T-helper 1 cell treated with Interleukin-12 subunit alpha and Interleukin-12 subunit beta and Interleukin-4 antibody, amounts not matched to agents 30 μg/mL and 1 μg/mL, for 36 hours (primary cell): ENCODE data around the gene RLN3.
"Not testable (repeated sequence)": the region's sequence is repeated elsewhere in the genome, so short reads cannot be mapped to it uniquely, and the experiment has no call there.

Experiments used
- H3K27ac Mint-ChIP-seq: one replicate; pipeline ENCODE4 v1.8.0; 2021; ENCODE audit warnings: mild to moderate bottlenecking, mixed read lengths
- H3K27me3 Mint-ChIP-seq: one replicate; pipeline ENCODE4 v1.8.0; 2021; ENCODE audit warnings: low read depth, mixed read lengths
- H3K36me3 Mint-ChIP-seq: one replicate; pipeline ENCODE4 v1.8.0; 2021; ENCODE audit warnings: low read depth, mixed read lengths
- H3K4me1 Mint-ChIP-seq: one replicate; pipeline ENCODE4 v1.8.0; 2021; ENCODE audit warnings: low read depth, mixed read lengths
- H3K4me3 Mint-ChIP-seq: one replicate; pipeline ENCODE4 v1.8.0; 2021; ENCODE audit warnings: mild to moderate bottlenecking, moderate library complexity, mixed read lengths
- H3K9me3 Mint-ChIP-seq: one replicate; pipeline ENCODE4 v1.8.0; 2021; ENCODE audit warnings: mixed read lengths

The RLN3 gene

DNA sequence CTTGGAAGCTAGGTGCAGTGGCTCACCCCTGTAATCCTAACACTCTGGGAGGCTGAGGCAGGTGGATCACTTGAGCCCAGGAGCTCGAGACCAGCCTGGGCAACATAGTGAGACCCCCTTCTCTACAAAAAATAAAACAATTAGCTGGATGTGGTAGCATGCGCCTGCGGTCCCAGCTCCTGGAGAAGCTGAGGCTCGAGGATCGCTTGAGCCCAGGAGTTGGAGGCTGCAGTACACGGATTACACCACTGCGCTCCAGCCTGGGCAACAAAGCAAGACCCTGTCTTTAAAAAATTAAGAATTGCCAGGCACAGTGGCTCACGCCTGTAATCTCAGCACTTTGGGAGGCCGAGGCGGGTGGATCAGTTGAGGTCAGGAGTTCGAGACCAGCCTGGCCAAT lies 23.0 kb downstream of the RLN3 start:
- H3K4me1 Mint-ChIP-seq, H3K4me3 Mint-ChIP-seq, H3K27me3 Mint-ChIP-seq, H3K27ac Mint-ChIP-seq, H3K9me3 Mint-ChIP-seq: not testable (repeated sequence)
- H3K36me3 Mint-ChIP-seq, result peaks cover 47% of the 10 kb centered on the region

- Mint-ChIP-seq H3K4me1 (peaks cover 2% of the 10 kb centered on the region), H3K9me3 (peaks cover 5% of the 10 kb centered on the region), H3K27ac (no peak overlapping the region), H3K4me3 (no peak overlapping the region), H3K36me3 (peaks cover 41% of the 10 kb centered on the region), H3K27me3 (peaks cover 6% of the 10 kb centered on the region)
Observed at GRCh38 chr19:14051980-14052379, 24.0 kb downstream of the RLN3 start.

DNA sequence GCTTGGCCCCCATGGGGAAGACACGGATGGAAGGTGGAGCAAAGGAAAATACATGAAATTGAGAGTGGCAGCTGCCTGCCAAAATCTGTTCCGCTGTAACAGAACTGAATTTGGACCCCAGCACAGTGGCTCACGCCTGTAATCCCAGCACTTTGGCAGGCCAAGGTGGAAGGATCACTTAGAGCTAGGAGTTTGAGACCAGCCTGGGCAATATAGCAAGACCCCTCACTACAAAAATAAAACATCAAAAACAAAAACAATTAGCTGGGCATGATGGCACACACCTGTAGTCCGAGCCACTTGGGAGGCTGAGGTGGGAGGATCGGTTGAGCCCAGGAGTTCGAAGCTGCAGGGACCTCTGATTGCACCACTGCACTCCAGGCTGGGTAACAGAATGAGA lies 24.5 kb downstream of the RLN3 start:
- Mint-ChIP-seq H3K27ac (no peak overlapping the region), H3K27me3 (peaks cover 8% of the 10 kb centered on the region), H3K9me3 (peaks cover 5% of the 10 kb centered on the region), H3K4me3 (no peak overlapping the region), H3K36me3 (peaks cover 38% of the 10 kb centered on the region), H3K4me1 (peaks cover 2% of the 10 kb centered on the region)

DNA sequence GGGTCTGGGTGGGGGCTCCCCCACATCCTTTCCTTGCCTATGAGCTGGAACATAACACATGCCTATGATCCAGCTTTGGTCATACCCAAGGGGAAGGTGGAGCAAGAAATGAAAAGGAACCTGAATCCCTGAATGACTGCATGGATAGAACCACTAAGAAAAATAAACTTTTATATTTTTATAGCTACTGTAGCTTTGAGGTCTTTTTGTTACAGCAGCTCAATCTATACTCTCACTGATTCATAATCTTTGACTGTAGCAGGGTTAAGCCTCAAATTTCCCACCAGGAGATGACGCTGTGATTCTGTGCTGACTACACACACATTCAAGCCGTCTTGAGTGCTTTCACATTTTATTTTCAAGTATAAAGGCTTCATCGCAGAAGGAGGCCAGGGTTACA lies 25.1 kb downstream of the RLN3 start:
- peaks cover 38% of the 10 kb centered on the region for H3K36me3 Mint-ChIP-seq
- H3K4me3 Mint-ChIP-seq, result no peak overlapping the region
- H3K4me1 Mint-ChIP-seq, result peaks cover 7% of the 10 kb centered on the region
- peaks cover 13% of the 10 kb centered on the region for H3K27me3 Mint-ChIP-seq
- no peak overlapping the region for H3K27ac Mint-ChIP-seq
- H3K9me3 Mint-ChIP-seq, result peaks cover 5% of the 10 kb centered on the region

GRCh38 chr19:14053500-14053899 lies 25.6 kb downstream of the RLN3 start:
- H3K27ac Mint-ChIP-seq, result no peak overlapping the region
- peaks cover 12% of the 10 kb centered on the region for H3K4me1 Mint-ChIP-seq
- H3K36me3 Mint-ChIP-seq, result peaks cover 34% of the 10 kb centered on the region
- no peak overlapping the region for H3K4me3 Mint-ChIP-seq
- peaks cover 5% of the 10 kb centered on the region for H3K9me3 Mint-ChIP-seq
- peaks cover 17% of the 10 kb centered on the region for H3K27me3 Mint-ChIP-seq

GRCh38 chr19:14054099-14054498 lies 26.2 kb downstream of the RLN3 start:
- Mint-ChIP-seq H3K4me1 (peaks cover 16% of the 10 kb centered on the region), H3K27ac (peak overlapping the region; percentile 8)

GRCh38 chr19:14054721-14055120 lies 26.8 kb downstream of the RLN3 start:
- Mint-ChIP-seq H3K4me3 (no peak overlapping the region), H3K36me3 (peaks cover 28% of the 10 kb centered on the region)

More at GRCh38 chr19:14054099-14054498, 26.2 kb downstream of the RLN3 start:
- Mint-ChIP-seq H3K9me3 (peaks cover 5% of the 10 kb centered on the region), H3K4me3 (no peak overlapping the region), H3K36me3 (peaks cover 30% of the 10 kb centered on the region), H3K27me3 (peaks cover 23% of the 10 kb centered on the region)

DNA sequence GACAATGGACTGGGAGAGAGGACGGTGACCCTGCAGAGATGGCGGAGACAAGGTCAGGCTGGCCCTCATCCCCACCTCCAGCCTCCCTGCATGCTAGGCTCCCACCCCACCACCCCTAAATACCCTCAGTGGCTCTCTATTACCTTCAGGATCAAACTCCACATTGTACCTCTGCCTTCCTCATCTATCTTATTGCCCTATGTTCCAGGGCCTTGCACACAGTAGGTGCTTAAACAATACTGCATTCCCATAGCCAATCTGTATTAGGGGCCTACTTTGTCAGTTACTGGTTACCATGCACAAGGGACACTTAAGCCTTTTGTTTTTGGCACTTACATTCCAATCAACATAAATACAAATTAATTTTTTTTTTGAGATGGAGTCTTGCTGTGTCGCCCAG lies 27.4 kb downstream of the RLN3 start:
- H3K27me3 Mint-ChIP-seq, result peaks cover 36% of the 10 kb centered on the region
- H3K4me3 Mint-ChIP-seq, result no peak overlapping the region
- H3K9me3 Mint-ChIP-seq, result peaks cover 5% of the 10 kb centered on the region
- no peak overlapping the region for H3K27ac Mint-ChIP-seq
- H3K36me3 Mint-ChIP-seq, result peaks cover 24% of the 10 kb centered on the region
- H3K4me1 Mint-ChIP-seq, result peaks cover 14% of the 10 kb centered on the region

More at GRCh38 chr19:14054721-14055120, 26.8 kb downstream of the RLN3 start:
- Mint-ChIP-seq H3K9me3 (peaks cover 5% of the 10 kb centered on the region), H3K27ac (no peak overlapping the region), H3K4me1 (peaks cover 16% of the 10 kb centered on the region), H3K27me3 (peaks cover 30% of the 10 kb centered on the region)

- Mint-ChIP-seq H3K4me1 (peaks cover 14% of the 10 kb centered on the region), H3K27me3 (peaks cover 44% of the 10 kb centered on the region), H3K36me3 (peaks cover 19% of the 10 kb centered on the region), H3K27ac (no peak overlapping the region), H3K9me3 (peaks cover 5% of the 10 kb centered on the region), H3K4me3 (no peak overlapping the region)
Observed at GRCh38 chr19:14056069-14056666, 28.2 kb downstream of the RLN3 start.

- H3K4me1 Mint-ChIP-seq, result peaks cover 14% of the 10 kb centered on the region
- no peak overlapping the region for H3K27ac Mint-ChIP-seq
- peaks cover 48% of the 10 kb centered on the region for H3K27me3 Mint-ChIP-seq
Observed at GRCh38 chr19:14056741-14057356, 28.9 kb downstream of the RLN3 start.

GRCh38 chr19:14058182-14059092 lies 30.5 kb downstream of the RLN3 start:
- Mint-ChIP-seq H3K9me3 (no peaks in the 10 kb centered on the region), H3K27ac (peak overlapping the region; percentile 38), H3K36me3 (peaks cover 5% of the 10 kb centered on the region), H3K27me3 (peaks cover 48% of the 10 kb centered on the region), H3K4me3 (peak overlapping the region; percentile 46), H3K4me1 (peaks cover 14% of the 10 kb centered on the region)

More at GRCh38 chr19:14056741-14057356, 28.9 kb downstream of the RLN3 start:
- Mint-ChIP-seq H3K4me3 (peak overlapping the region; percentile 53), H3K36me3 (peaks cover 16% of the 10 kb centered on the region), H3K9me3 (peaks cover 5% of the 10 kb centered on the region)

DNA sequence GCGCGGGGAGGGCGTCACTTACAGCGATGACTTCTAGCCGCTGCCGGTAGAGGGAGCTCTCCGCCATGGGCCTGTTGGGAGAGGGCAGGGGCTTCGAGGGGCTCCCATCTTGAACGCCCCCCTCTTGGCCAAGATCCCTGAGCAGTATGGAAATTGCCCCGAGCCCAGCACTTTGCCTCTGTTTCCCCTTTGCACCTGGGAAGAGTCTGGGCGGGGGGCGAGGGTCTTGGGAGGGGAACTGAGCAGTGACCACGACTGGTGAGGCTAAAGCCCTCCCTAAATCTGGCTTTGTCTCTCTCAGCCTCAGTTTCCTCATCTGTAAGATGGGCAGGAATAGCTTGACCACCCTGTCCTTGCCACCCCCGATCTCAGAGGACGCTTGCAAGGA lies 31.1 kb downstream of the RLN3 start:
- Mint-ChIP-seq H3K4me1 (peaks cover 14% of the 10 kb centered on the region), H3K27me3 (peaks cover 48% of the 10 kb centered on the region), H3K36me3 (peaks cover 2% of the 10 kb centered on the region), H3K4me3 (no peak overlapping the region), H3K27ac (no peak overlapping the region), H3K9me3 (no peaks in the 10 kb centered on the region)

DNA sequence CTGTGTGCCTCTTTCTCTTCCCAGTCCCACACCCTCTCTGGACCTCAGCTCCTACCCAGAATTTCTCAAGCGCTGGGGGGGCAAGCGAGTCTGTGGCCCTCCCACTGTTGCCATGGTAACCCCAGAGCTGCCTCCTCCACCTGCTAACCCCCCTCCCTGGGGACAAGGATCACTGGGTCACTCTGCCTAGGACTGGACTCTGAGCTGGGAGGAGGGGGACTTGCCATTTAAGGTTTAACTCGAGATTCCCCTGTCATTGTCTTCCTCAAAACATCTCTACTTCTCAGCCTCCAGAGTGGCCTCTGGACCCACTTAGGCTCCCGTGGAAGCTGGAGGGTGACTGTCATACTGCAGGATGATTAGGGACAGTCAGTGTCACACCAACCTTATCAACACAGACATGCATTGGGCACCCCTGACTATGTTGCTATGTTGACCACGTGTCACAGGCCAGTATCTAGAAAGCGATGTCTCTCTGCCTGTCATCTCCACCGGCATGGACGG lies 31.8 kb downstream of the RLN3 start:
- Mint-ChIP-seq H3K9me3 (no peaks in the 10 kb centered on the region), H3K27me3 (peaks cover 48% of the 10 kb centered on the region), H3K4me1 (peaks cover 14% of the 10 kb centered on the region), H3K4me3 (no peak overlapping the region), H3K36me3 (no peaks in the 10 kb centered on the region), H3K27ac (no peak overlapping the region)

DNA sequence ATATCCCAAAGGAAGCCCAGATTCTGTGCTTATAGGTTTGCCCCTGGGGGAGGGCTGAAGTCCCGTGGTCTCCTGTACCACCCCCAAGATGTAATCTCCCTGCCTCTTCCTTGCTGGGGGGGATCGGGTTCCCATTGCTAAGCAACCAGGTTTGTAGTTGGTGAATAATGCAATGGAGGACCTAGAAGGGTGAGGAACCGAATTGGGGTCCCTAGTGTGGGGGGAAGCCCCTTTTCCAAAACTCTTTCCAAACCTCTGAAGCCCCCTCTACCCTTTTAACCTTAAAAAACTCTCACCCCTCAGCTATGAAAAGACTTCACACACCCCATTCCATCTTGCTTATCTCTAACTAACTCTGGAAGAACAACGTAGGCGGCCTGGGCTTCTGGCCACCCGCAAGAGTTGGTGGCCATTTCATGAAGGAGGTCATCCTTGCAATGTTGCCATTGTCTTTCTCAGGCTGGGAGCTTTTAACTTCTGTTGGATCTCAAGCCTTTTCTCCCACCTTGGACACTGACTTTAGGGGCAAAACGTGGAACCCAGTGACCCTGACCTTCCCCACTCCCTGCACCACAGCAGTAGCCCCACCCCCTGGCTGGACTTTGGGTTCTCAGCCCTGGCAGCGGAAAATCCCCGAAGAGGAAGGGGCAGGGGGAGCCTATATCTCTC lies 33.3 kb downstream of the RLN3 start:
- Mint-ChIP-seq H3K4me3 (no peak overlapping the region), H3K27ac (no peak overlapping the region), H3K27me3 (peaks cover 48% of the 10 kb centered on the region), H3K9me3 (no peaks in the 10 kb centered on the region), H3K4me1 (peaks cover 14% of the 10 kb centered on the region), H3K36me3 (no peaks in the 10 kb centered on the region)
